IPS-20b (cell line): ENCODE measurements around the gene BMPER.

Experiments used
- H3K27ac ChIP-seq: one replicate; pipeline ENCODE4 v1.5.1; 2013; ENCODE audit warnings: low read length
- H3K27me3 ChIP-seq: 2 replicates; pipeline ENCODE4 v1.6.1; 2013; ENCODE audit warnings: mild to moderate bottlenecking, low read length, inconsistent platforms; ENCODE audit not compliant: insufficient read depth
- H3K36me3 ChIP-seq: 2 replicates; pipeline ENCODE4 v1.6.1; 2013; ENCODE audit warnings: low read depth, mild to moderate bottlenecking, inconsistent platforms, low read length, moderate library complexity; ENCODE audit not compliant: insufficient read depth
- H3K4me1 ChIP-seq: 2 replicates; pipeline ENCODE4 v1.6.1; 2013; ENCODE audit warnings: mild to moderate bottlenecking, control low read depth, inconsistent platforms, low read length, moderate library complexity; ENCODE audit not compliant: insufficient read depth
- H3K4me3 ChIP-seq: 2 replicates; pipeline ENCODE4 v1.5.1; 2013; ENCODE audit warnings: mild to moderate bottlenecking, low read length, inconsistent platforms
- H3K9ac ChIP-seq: 2 replicates; pipeline ENCODE4 v1.6.1; 2013; ENCODE audit warnings: low read depth, mild to moderate bottlenecking, inconsistent platforms, low read length, moderate library complexity
- H3K9me3 ChIP-seq: 2 replicates; pipeline ENCODE4 v1.6.1; 2013; ENCODE audit warnings: mild to moderate bottlenecking, low read depth, low read length, inconsistent platforms; ENCODE audit not compliant: insufficient read depth

Gene BMPER

DNA sequence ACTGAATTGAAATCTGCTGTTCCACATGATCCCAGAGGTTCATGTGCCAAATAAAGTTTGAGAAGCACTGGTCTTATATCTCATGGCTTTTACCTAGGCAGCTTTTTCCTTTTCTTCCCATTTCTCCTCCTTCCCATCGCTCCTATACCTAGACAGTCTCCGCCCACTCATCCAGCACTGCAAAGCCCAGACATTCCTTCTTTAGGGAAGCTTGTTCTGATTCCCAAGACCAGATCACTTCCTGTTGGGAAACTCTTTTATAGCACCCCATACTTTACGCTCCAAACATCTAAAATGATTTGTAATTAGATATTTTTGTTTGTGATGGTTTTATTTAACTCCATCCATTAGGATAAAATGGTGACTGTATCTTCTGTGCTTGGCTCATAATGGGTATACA lies 75.9 kb downstream of the BMPER start:
- Histone ChIP-seq H3K4me1 (peaks cover 3% of the 10 kb centered on the region; the same call in 1 of the 2 replicates), H3K36me3 (no peaks in the 10 kb centered on the region), H3K27ac (no peak overlapping the region)

GRCh38 chr7:33981671-33982424 lies 76.5 kb downstream of the BMPER start:
- Histone ChIP-seq H3K9me3 (no peaks in the 10 kb centered on the region), H3K27ac (no peak overlapping the region)

More for the DNA sequence above, 75.9 kb downstream of the BMPER start:
- H3K27me3 ChIP-seq = no peaks in the 10 kb centered on the region
- H3K9ac ChIP-seq = no peak overlapping the region
- no peaks in the 10 kb centered on the region for H3K9me3 ChIP-seq
- H3K4me3 ChIP-seq = no peak overlapping the region

DNA sequence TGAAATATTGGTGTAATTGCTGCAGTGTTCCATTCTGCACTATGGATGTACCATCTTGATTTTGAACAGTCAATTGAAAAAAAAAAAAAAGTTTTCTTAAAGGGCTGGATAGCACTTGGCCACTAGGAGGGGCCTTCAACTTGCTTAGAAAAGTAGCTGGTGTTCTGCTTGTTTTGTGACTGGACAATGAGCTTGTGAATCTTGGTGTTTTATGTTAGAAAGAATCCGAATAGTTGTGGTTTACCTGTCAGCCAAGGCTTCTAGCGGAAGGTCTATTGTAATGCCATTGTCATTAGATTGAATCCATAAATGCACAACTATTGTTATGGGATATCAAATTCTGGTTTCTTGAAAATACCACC lies 77.1 kb downstream of the BMPER start:
- H3K9ac ChIP-seq = no peak overlapping the region
- H3K36me3 ChIP-seq = no peaks in the 10 kb centered on the region
- peaks cover 3% of the 10 kb centered on the region; the same call in 1 of the 2 replicates for H3K4me1 ChIP-seq
- no peaks in the 10 kb centered on the region for H3K27me3 ChIP-seq
- no peak overlapping the region for H3K27ac ChIP-seq
- H3K4me3 ChIP-seq = no peak overlapping the region
- H3K9me3 ChIP-seq = no peaks in the 10 kb centered on the region

More at GRCh38 chr7:33981671-33982424, 76.5 kb downstream of the BMPER start:
- no peaks in the 10 kb centered on the region for H3K27me3 ChIP-seq
- H3K9ac ChIP-seq = no peak overlapping the region
- H3K4me1 ChIP-seq = peaks cover 3% of the 10 kb centered on the region; the same call in 1 of the 2 replicates
- H3K4me3 ChIP-seq = no peak overlapping the region
- no peaks in the 10 kb centered on the region for H3K36me3 ChIP-seq

DNA sequence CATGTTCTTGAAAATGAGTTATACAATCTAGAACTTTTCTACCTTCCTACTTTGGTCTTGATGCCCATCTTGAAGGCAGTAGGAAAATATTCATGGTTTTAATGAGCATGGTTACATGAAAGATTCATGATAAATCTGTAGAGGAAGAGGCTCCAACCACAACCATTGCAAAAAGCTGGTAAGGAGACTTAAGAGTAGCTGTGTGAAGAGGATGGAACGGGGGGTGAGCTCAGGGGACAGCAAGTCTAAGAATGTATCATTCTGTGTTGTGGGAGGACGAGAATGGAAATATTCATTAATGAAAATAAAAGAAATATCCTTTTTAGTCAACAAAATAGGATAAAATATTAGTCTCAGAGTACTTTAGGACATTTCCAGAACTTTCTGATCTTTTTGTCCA lies 81.1 kb downstream of the BMPER start:
- Histone ChIP-seq H3K4me1 (peaks cover 3% of the 10 kb centered on the region; the same call in 1 of the 2 replicates), H3K27me3 (no peaks in the 10 kb centered on the region), H3K4me3 (no peak overlapping the region), H3K9me3 (no peaks in the 10 kb centered on the region), H3K27ac (no peak overlapping the region), H3K36me3 (no peaks in the 10 kb centered on the region), H3K9ac (no peak overlapping the region)

- no peaks in the 10 kb centered on the region for H3K27me3 ChIP-seq
- H3K9me3 ChIP-seq = no peaks in the 10 kb centered on the region
- peaks cover 3% of the 10 kb centered on the region; the same call in 1 of the 2 replicates for H3K4me1 ChIP-seq
- no peak overlapping the region for H3K9ac ChIP-seq
- no peaks in the 10 kb centered on the region for H3K36me3 ChIP-seq
- H3K27ac ChIP-seq = no peak overlapping the region
- no peak overlapping the region for H3K4me3 ChIP-seq
Measured at GRCh38 chr7:33986951-33987947, 81.9 kb downstream of the BMPER start.

- Histone ChIP-seq H3K27ac (no peak overlapping the region), H3K27me3 (no peaks in the 10 kb centered on the region), H3K9ac (no peak overlapping the region), H3K9me3 (no peaks in the 10 kb centered on the region), H3K36me3 (no peaks in the 10 kb centered on the region), H3K4me3 (no peak overlapping the region), H3K4me1 (no peaks in the 10 kb centered on the region)
Measured at GRCh38 chr7:33996899-33997298, 91.6 kb downstream of the BMPER start.

GRCh38 chr7:33998476-33998875 lies 93.1 kb downstream of the BMPER start:
- Histone ChIP-seq H3K4me3 (no peak overlapping the region), H3K27ac (no peak overlapping the region)

DNA sequence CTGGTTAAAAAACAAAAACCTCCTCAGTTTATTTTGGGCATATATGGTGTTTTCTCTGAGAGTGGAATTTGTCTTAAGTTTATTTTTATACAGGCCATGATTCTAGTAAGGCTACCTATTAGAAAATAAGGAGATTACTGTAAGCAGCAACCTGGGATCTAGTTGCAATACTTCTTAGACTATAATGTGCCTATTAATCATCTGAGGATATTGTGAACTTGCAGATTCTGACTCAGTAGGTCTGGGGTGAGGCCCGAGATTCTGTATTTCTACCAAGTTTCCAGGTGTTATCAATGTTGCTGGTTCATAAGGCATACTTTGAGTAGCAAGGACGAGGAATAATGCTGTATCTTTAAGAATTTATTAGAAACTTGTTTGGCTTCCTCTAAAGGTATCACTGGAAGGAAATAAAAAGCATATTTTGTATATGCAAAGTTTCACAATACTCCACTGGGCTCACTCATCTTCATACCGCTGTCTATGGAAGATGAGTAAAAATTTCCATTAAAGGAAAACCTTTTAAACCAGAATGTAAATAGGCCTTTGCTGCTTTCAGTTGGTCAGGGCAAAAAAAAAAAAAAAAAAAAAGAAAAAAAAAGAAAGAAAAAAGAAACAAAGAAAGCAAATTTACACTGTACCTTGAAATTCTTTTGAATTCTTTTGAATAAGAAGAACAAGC lies 105.8 kb downstream of the BMPER start:
- no peaks in the 10 kb centered on the region for H3K27me3 ChIP-seq
- no peaks in the 10 kb centered on the region for H3K36me3 ChIP-seq
- no peak overlapping the region for H3K9ac ChIP-seq
- H3K4me1 ChIP-seq = peaks cover 4% of the 10 kb centered on the region; the same call in 1 of the 2 replicates
- no peaks in the 10 kb centered on the region for H3K9me3 ChIP-seq
- no peak overlapping the region for H3K4me3 ChIP-seq
- H3K27ac ChIP-seq = no peak overlapping the region

More at GRCh38 chr7:33998476-33998875, 93.1 kb downstream of the BMPER start:
- no peaks in the 10 kb centered on the region for H3K36me3 ChIP-seq
- H3K27me3 ChIP-seq = no peaks in the 10 kb centered on the region
- no peak overlapping the region for H3K9ac ChIP-seq
- H3K9me3 ChIP-seq = no peaks in the 10 kb centered on the region
- no peaks in the 10 kb centered on the region for H3K4me1 ChIP-seq

GRCh38 chr7:34011696-34012095 lies 106.4 kb downstream of the BMPER start:
- peaks cover 1% of the 10 kb centered on the region; the same call in 1 of the 2 replicates for H3K4me1 ChIP-seq
- no peak overlapping the region for H3K9ac ChIP-seq

GRCh38 chr7:34013421-34013820 lies 108.1 kb downstream of the BMPER start:
- no peak overlapping the region for H3K4me3 ChIP-seq
- no peak overlapping the region for H3K27ac ChIP-seq
- H3K9ac ChIP-seq = no peak overlapping the region
- no peaks in the 10 kb centered on the region for H3K27me3 ChIP-seq
- no peaks in the 10 kb centered on the region for H3K4me1 ChIP-seq
- H3K36me3 ChIP-seq = no peaks in the 10 kb centered on the region
- no peaks in the 10 kb centered on the region for H3K9me3 ChIP-seq

More at GRCh38 chr7:34011696-34012095, 106.4 kb downstream of the BMPER start:
- no peak overlapping the region for H3K27ac ChIP-seq
- no peaks in the 10 kb centered on the region for H3K36me3 ChIP-seq
- no peaks in the 10 kb centered on the region for H3K9me3 ChIP-seq
- H3K27me3 ChIP-seq = no peaks in the 10 kb centered on the region
- no peak overlapping the region for H3K4me3 ChIP-seq

- H3K27ac ChIP-seq = no peak overlapping the region
Measured at GRCh38 chr7:34015651-34016050, 110.3 kb downstream of the BMPER start.

More at GRCh38 chr7:34015651-34016050, 110.3 kb downstream of the BMPER start:
- no peaks in the 10 kb centered on the region for H3K36me3 ChIP-seq
- no peaks in the 10 kb centered on the region for H3K9me3 ChIP-seq
- no peaks in the 10 kb centered on the region for H3K27me3 ChIP-seq
- H3K9ac ChIP-seq = no peak overlapping the region
- H3K4me1 ChIP-seq = no peaks in the 10 kb centered on the region
- no peak overlapping the region for H3K4me3 ChIP-seq
